Lower leg skin (tissue), 4 donors: ENCODE results near the gene JAG1. TPM values are rescaled to one million over a fixed set of nuclear protein-coding genes. Genes with fewer than 3 reads are reported as not detected.

Source experiments
- DNase-seq, 2 donors: peaks; one replicate each; pipeline ENCODE4 v3.0.0-alpha.2; 2019; ENCODE audit warnings: low spot score in 2 of 2
- H3K4me3 ChIP-seq: fragments of 200-600 bp; sonication (generic); 2 replicates; pipeline ENCODE4 v1.5.1; 2017; ENCODE audit warnings: mild to moderate bottlenecking, low read depth; ENCODE audit not compliant: poor library complexity, severe bottlenecking
- CTCF ChIP-seq, 3 donors: fragments of 450-650 bp; IDR thresholded peaks; one replicate each; pipeline ENCODE4 v1.5.1; 2016; ENCODE audit warnings: antibody characterized with exemption in 3 of 3, mild to moderate bottlenecking in 3 of 3, moderate library complexity in 2 of 3
- POLR2A ChIP-seq, 2 donors: fragments of 450-650 bp; IDR thresholded peaks; one replicate each; pipeline ENCODE4 v1.6.1; 2016 to 2017; ENCODE audit warnings: antibody characterized with exemption in 2 of 2, mild to moderate bottlenecking in 1 of 2, moderate library complexity in 1 of 2
- whole genome bisulfite sequencing, 2 donors: methylation state at CpG; one replicate each; pipeline ENCODE4 v1.1.5; 2018; 5-methylcytosine and 5-hydroxymethylcytosine counted together
- intact Hi-C: fragments of 100-400 bp; cut with DNase I; formaldehyde crosslinking; loops from one replicate; pipeline ENCODE4 v1.15.0; 2023; ENCODE audit warnings: low total_unique reads
- total RNA-seq, 4 donors: library from RNA; depleted of rRNA; stranded (reverse); fragments of >200 nt; gene quantifications; one replicate each; pipeline ENCODE4 v1.1.0, GENCODE V29; 2016

Gene JAG1
- total RNA-seq, 4 donors from 2014 or later = 145 to 238 (median 186) TPM

GRCh38 chr20:10682939-10683338, 9.1 kb upstream of the JAG1 start:
- TF ChIP-seq CTCF (IDR thresholded peaks at IDR 0.05) (no peak), POLR2A (IDR thresholded peaks at IDR 0.05) (no peak)
- no peak overlapping the region for H3K4me3 ChIP-seq
- intact Hi-C loops = no loop called here
- WGBS, 2 donors = 78 to 79% methylated on average over 3 of the region's 3 CpGs
- no peak for DNase-seq

GRCh38 chr20:10681494-10681893, 7.7 kb upstream of the JAG1 start:
- no peak for DNase-seq
- TF ChIP-seq POLR2A (IDR thresholded peaks at IDR 0.05) = no peak
- TF ChIP-seq CTCF (IDR thresholded peaks at IDR 0.05) = no peak
- 98% methylated on average over 4 of the region's 4 CpGs for WGBS, 2 donors
- no peak overlapping the region for H3K4me3 ChIP-seq
- intact Hi-C loops = no loop called here

GRCh38 chr20:10680571-10680970, 6.8 kb upstream of the JAG1 start:
- intact Hi-C loops = no loop called here
- no peak for DNase-seq
- 87 to 91% methylated on average over 4 of the region's 4 CpGs for WGBS, 2 donors
- H3K4me3 ChIP-seq = no peak overlapping the region
- no peak for TF ChIP-seq CTCF (IDR thresholded peaks at IDR 0.05)
- TF ChIP-seq POLR2A (IDR thresholded peaks at IDR 0.05) = no peak

GRCh38 chr20:10679269-10679668, 5.5 kb upstream of the JAG1 start:
- intact Hi-C loops = loop anchor here (10.0 kb wide), 1 partner anchor 596 kb away; no protein-coding TSS in a partner anchor
- WGBS, 2 donors = 45 to 53% methylated on average over 4 of the region's 4 CpGs
- DNase-seq = no peak
- H3K4me3 ChIP-seq = no peak overlapping the region
- no peak for TF ChIP-seq CTCF (IDR thresholded peaks at IDR 0.05)
- TF ChIP-seq POLR2A (IDR thresholded peaks at IDR 0.05) = no peak

GRCh38 chr20:10676518-10676917, 2.7 kb upstream of the JAG1 start:
- intact Hi-C loops = loop anchor here (10.0 kb wide), 1 partner anchor 598 kb away; no protein-coding TSS in a partner anchor
- no peak overlapping the region for H3K4me3 ChIP-seq
- no peak for DNase-seq
- no peak for TF ChIP-seq CTCF (IDR thresholded peaks at IDR 0.05)
- TF ChIP-seq POLR2A (IDR thresholded peaks at IDR 0.05) = no peak
- WGBS, 2 donors = 59 to 64% methylated on average over 3 of the region's 3 CpGs

- intact Hi-C loops = loop anchor here (10.0 kb wide), 1 partner anchor 599 kb away; no protein-coding TSS in a partner anchor
- WGBS, 2 donors = 83 to 94% methylated on average over 4 of the region's 4 CpGs
Observed at GRCh38 chr20:10675450-10675848, 1.6 kb upstream of the JAG1 start.

More at GRCh38 chr20:10675450-10675848, 1.6 kb upstream of the JAG1 start:
- TF ChIP-seq POLR2A (IDR thresholded peaks at IDR 0.05) (no peak), CTCF (IDR thresholded peaks at IDR 0.05) (no peak)
- no peak for DNase-seq
- no peak overlapping the region for H3K4me3 ChIP-seq
